Measurements from ENCODE around the gene UBXN2A. TPM values are rescaled to one million over a fixed set of nuclear protein-coding genes. Genes with fewer than 3 reads are reported as not detected.

The UBXN2A gene
- total RNA-seq, 2 experiments from 2014 or later, result 11.8 to 12.2 TPM

- Mint-ChIP-seq H3K27ac (no peak overlapping the region), H3K9me3 (no peaks in the 10 kb centered on the region), H3K4me3 (no peak overlapping the region), H3K36me3 (no peaks in the 10 kb centered on the region), H3K27me3 (peaks cover 5% of the 10 kb centered on the region), H3K4me1 (ENCODE audit: low read depth) (no peaks in the 10 kb centered on the region)
- intact Hi-C loops (cut with micrococcal nuclease), result no loop called here
- no peak for DNase-seq
- CTCF ChIA-PET, result no interaction called here
- POLR2A ChIA-PET, result no interaction called here
These were observed 76.8 kb downstream of the UBXN2A start for GRCh38 chr2:24016853-24017703.

GRCh38 chr2:24017711-24018110 lies 77.4 kb downstream of the UBXN2A start:
- ChIA-PET CTCF (no interaction called here), POLR2A (no interaction called here)
- Mint-ChIP-seq H3K27me3 (peaks cover under 1% of the 10 kb centered on the region), H3K9me3 (no peaks in the 10 kb centered on the region), H3K4me1 (ENCODE audit: low read depth) (no peaks in the 10 kb centered on the region), H3K27ac (no peak overlapping the region), H3K4me3 (no peak overlapping the region), H3K36me3 (peaks cover 4% of the 10 kb centered on the region)
- intact Hi-C loops (cut with micrococcal nuclease), result no loop called here
- DNase-seq, result no peak

- DNase-seq, result no peak
- ChIA-PET POLR2A (no interaction called here), CTCF (no interaction called here)
- H3K36me3 Mint-ChIP-seq, result peaks cover 8% of the 10 kb centered on the region
- intact Hi-C loops (cut with micrococcal nuclease), result no loop called here
- no peaks in the 10 kb centered on the region for H3K9me3 Mint-ChIP-seq
- H3K4me3 Mint-ChIP-seq, result no peak overlapping the region
- H3K27ac Mint-ChIP-seq, result no peak overlapping the region
- no peaks in the 10 kb centered on the region for H3K4me1 Mint-ChIP-seq (ENCODE audit: low read depth)
- H3K27me3 Mint-ChIP-seq, result no peaks in the 10 kb centered on the region
These were observed 78.0 kb downstream of the UBXN2A start for GRCh38 chr2:24018241-24018640.

- Mint-ChIP-seq H3K9me3 (no peaks in the 10 kb centered on the region), H3K27me3 (no peaks in the 10 kb centered on the region), H3K4me3 (no peak overlapping the region), H3K27ac (no peak overlapping the region), H3K36me3 (peaks cover 8% of the 10 kb centered on the region), H3K4me1 (ENCODE audit: low read depth) (no peaks in the 10 kb centered on the region)
- DNase-seq, result no peak
- POLR2A ChIA-PET, result no interaction called here
- CTCF ChIA-PET, result interaction anchor here (0.9 kb wide), 1 partner anchor 65 kb away, joined by 3 read pairs; the partner anchor contains the start of gene TP53I3
- intact Hi-C loops (cut with micrococcal nuclease), result no loop called here
These were observed 79.5 kb downstream of the UBXN2A start for GRCh38 chr2:24019729-24020128.

GRCh38 chr2:24020244-24020643 lies 80.0 kb downstream of the UBXN2A start:
- H3K36me3 Mint-ChIP-seq, result peaks cover 8% of the 10 kb centered on the region
- CTCF ChIA-PET, result interaction anchor here (0.9 kb wide), 1 partner anchor 64 kb away, joined by 3 read pairs; the partner anchor contains the start of gene TP53I3
- H3K4me3 Mint-ChIP-seq, result no peak overlapping the region
- no peaks in the 10 kb centered on the region for H3K9me3 Mint-ChIP-seq
- H3K27ac Mint-ChIP-seq, result no peak overlapping the region
- H3K27me3 Mint-ChIP-seq, result no peaks in the 10 kb centered on the region
- no peak for DNase-seq
- intact Hi-C loops (cut with micrococcal nuclease), result no loop called here
- POLR2A ChIA-PET, result no interaction called here
- no peaks in the 10 kb centered on the region for H3K4me1 Mint-ChIP-seq (ENCODE audit: low read depth)

- intact Hi-C loops (cut with micrococcal nuclease), result no loop called here
- Mint-ChIP-seq H3K4me1 (ENCODE audit: low read depth) (no peaks in the 10 kb centered on the region), H3K9me3 (no peaks in the 10 kb centered on the region), H3K36me3 (peaks cover 11% of the 10 kb centered on the region), H3K4me3 (no peak overlapping the region), H3K27me3 (no peaks in the 10 kb centered on the region), H3K27ac (no peak overlapping the region)
- ChIA-PET CTCF (interaction anchor here (0.6 to 1.7 kb wide), 3 partner anchors 62 to 95 kb away, joined by 3 to 5 read pairs (median 3); partner anchors contain the start of genes ATAD2B and TP53I3), POLR2A (no interaction called here)
- peak; percentile 49 for DNase-seq
These were observed 81.1 kb downstream of the UBXN2A start for GRCh38 chr2:24021122-24021998.

GRCh38 chr2:24022324-24022974 lies 82.2 kb downstream of the UBXN2A start:
- Mint-ChIP-seq H3K27ac (no peak overlapping the region), H3K4me1 (ENCODE audit: low read depth) (no peaks in the 10 kb centered on the region), H3K9me3 (no peaks in the 10 kb centered on the region), H3K36me3 (peaks cover 13% of the 10 kb centered on the region), H3K4me3 (no peak overlapping the region), H3K27me3 (no peaks in the 10 kb centered on the region)
- intact Hi-C loops (cut with micrococcal nuclease), result no loop called here
- CTCF ChIA-PET, result interaction anchor here (0.6 to 1.7 kb wide), 3 partner anchors 61 to 96 kb away, joined by 3 to 5 read pairs (median 3); partner anchors contain the start of genes ATAD2B and TP53I3
- DNase-seq, result no peak
- POLR2A ChIA-PET, result no interaction called here

- ChIA-PET CTCF (interaction anchor here (1.7 kb wide), 1 partner anchor 60 kb away, joined by 5 read pairs; no protein-coding TSS in a partner anchor), POLR2A (no interaction called here)
- H3K4me3 Mint-ChIP-seq, result no peak overlapping the region
- intact Hi-C loops (cut with micrococcal nuclease), result no loop called here
- no peak for DNase-seq
- no peaks in the 10 kb centered on the region for H3K9me3 Mint-ChIP-seq
- H3K27ac Mint-ChIP-seq, result no peak overlapping the region
- H3K36me3 Mint-ChIP-seq, result peaks cover 13% of the 10 kb centered on the region
- H3K4me1 Mint-ChIP-seq (ENCODE audit: low read depth), result no peaks in the 10 kb centered on the region
- no peaks in the 10 kb centered on the region for H3K27me3 Mint-ChIP-seq
These were observed 82.8 kb downstream of the UBXN2A start for GRCh38 chr2:24022975-24023575.

- CTCF ChIA-PET, result interaction anchor here (1.6 kb wide), 1 partner anchor 60 kb away, joined by 3 read pairs; the partner anchor contains the start of gene TP53I3
- H3K9me3 Mint-ChIP-seq, result no peaks in the 10 kb centered on the region
- intact Hi-C loops (cut with micrococcal nuclease), result no loop called here
- H3K4me1 Mint-ChIP-seq (ENCODE audit: low read depth), result no peaks in the 10 kb centered on the region
- no peak overlapping the region for H3K4me3 Mint-ChIP-seq
- no peak overlapping the region for H3K27ac Mint-ChIP-seq
- POLR2A ChIA-PET, result no interaction called here
- no peaks in the 10 kb centered on the region for H3K27me3 Mint-ChIP-seq
- no peak for DNase-seq
- peaks cover 17% of the 10 kb centered on the region for H3K36me3 Mint-ChIP-seq
These were observed 83.8 kb downstream of the UBXN2A start for GRCh38 chr2:24024018-24024417.

GRCh38 chr2:24024996-24025663 lies 84.9 kb downstream of the UBXN2A start:
- Mint-ChIP-seq H3K4me3 (no peak overlapping the region), H3K9me3 (no peaks in the 10 kb centered on the region), H3K36me3 (peaks cover 26% of the 10 kb centered on the region), H3K27me3 (no peaks in the 10 kb centered on the region), H3K27ac (no peak overlapping the region), H3K4me1 (ENCODE audit: low read depth) (no peaks in the 10 kb centered on the region)
- intact Hi-C loops (cut with micrococcal nuclease), result no loop called here
- DNase-seq, result no peak
- ChIA-PET CTCF (interaction anchor here (1.6 kb wide), 1 partner anchor 59 kb away, joined by 3 read pairs; the partner anchor contains the start of gene TP53I3), POLR2A (no interaction called here)

- intact Hi-C loops (cut with micrococcal nuclease), result no loop called here
- H3K27ac Mint-ChIP-seq, result no peak overlapping the region
- no peaks in the 10 kb centered on the region for H3K4me1 Mint-ChIP-seq (ENCODE audit: low read depth)
- DNase-seq, result no peak
- no peaks in the 10 kb centered on the region for H3K27me3 Mint-ChIP-seq
- no peak overlapping the region for H3K4me3 Mint-ChIP-seq
- no peaks in the 10 kb centered on the region for H3K9me3 Mint-ChIP-seq
- POLR2A ChIA-PET, result no interaction called here
- peaks cover 31% of the 10 kb centered on the region for H3K36me3 Mint-ChIP-seq
- CTCF ChIA-PET, result no interaction called here
These were observed 86.0 kb downstream of the UBXN2A start for GRCh38 chr2:24026233-24026632.

Data from activated CD4-positive, alpha-beta memory T cell treated with anti-CD3 and anti-CD28 coated beads for 36 hours (primary cell).